Right lobe of liver (tissue), 6 donors: ENCODE results near the gene CFAP161. TPM values are rescaled to one million over a fixed set of nuclear protein-coding genes. Genes with fewer than 3 reads are reported as not detected.

ENCODE experiments used
- ATAC-seq, 4 donors: fragments of 200-7000 bp; cut with Tn5 transposase; one replicate each; pipeline ENCODE4 v1.9.1; 2020; ENCODE audit warnings: mild to moderate bottlenecking in 4 of 4, moderate library complexity in 4 of 4
- DNase-seq, 3 donors: peaks; one replicate each; pipeline ENCODE4 v3.0.0-alpha.2; 2020
- H3K27ac ChIP-seq, 3 donors: fragments of 200-600 bp; one replicate each; pipeline ENCODE4 v1.8.0; 2022
- H3K27me3 ChIP-seq, 2 donors: fragments of 200-600 bp; one replicate each; pipeline ENCODE4 v1.8.0; 2022
- H3K36me3 ChIP-seq, 4 donors: fragments of 200-600 bp; sonication (generic) in 1 of 4; one replicate each; pipeline versions ENCODE4 v1.5.1 to v1.8.0; 2017 to 2022; ENCODE audit warnings: control low read depth in 1 of 4
- H3K4me1 ChIP-seq, 4 donors: fragments of 200-600 bp; sonication (generic) in 1 of 4; one replicate each; pipeline versions ENCODE4 v1.5.1 to v1.8.0; 2017 to 2022; ENCODE audit warnings: control low read depth in 1 of 4
- H3K4me3 ChIP-seq, 3 donors: fragments of 200-600 bp; one replicate each; pipeline ENCODE4 v1.8.0; 2022
- H3K9me3 ChIP-seq, 4 donors: fragments of 200-600 bp; sonication (generic) in 1 of 4; one replicate each; pipeline versions ENCODE4 v1.5.1 to v1.8.0; 2017 to 2022; ENCODE audit warnings: control low read depth in 1 of 4
- POLR2A ChIP-seq: fragments of 450-650 bp; IDR thresholded peaks from one replicate; pipeline ENCODE4 v1.6.1; 2017; ENCODE audit warnings: antibody characterized with exemption, mild to moderate bottlenecking
- WGBS: methylation state at CpG from one replicate; pipeline ENCODE4 v1.1.6; 2018; ENCODE audit warnings: low coverage, low lambda C conversion rate; ENCODE audit not compliant: insufficient coverage; ENCODE audit errors: missing lambda C conversion rate; 5-methylcytosine and 5-hydroxymethylcytosine counted together
- intact Hi-C, 2 donors: fragments of 100-400 bp; cut with DNase I; formaldehyde crosslinking; loops; one replicate each; pipeline versions ENCODE4 v1.11.2 to v1.14.1; 2022
- total RNA-seq, 6 experiments: library from RNA; depleted of rRNA in 2 of 6; stranded (reverse); fragments of >200 nt in 2 of 6; fragmentation: NEBNext Ultra II Directional in 3 of 6; extraction: Animal tissue kit (Norgen Biotek cat#: 25700) in 3 of 6; gene quantifications; one replicate each; pipeline versions ENCODE4 v1.1.0 to v1.2.4, GENCODE V29; 2016 to 2023
- TF ChIP-seq, protein P1 (sequence below), 4 donors: fragments of 200-600 bp in 3 of 4; fragments of 450-650 bp in 1 of 4; IDR thresholded peaks; one replicate each; pipeline versions ENCODE4 v1.5.1 to v1.8.0; 2016 to 2022; ENCODE audit warnings: antibody characterized with exemption in 4 of 4, mild to moderate bottlenecking in 2 of 4
- donor health status: DM: no; HTN: yes; CAD: no.
- donor health status: DM: no; HTN: no; CAD: no.
- donor health status: DM: no; HTN: no; CAD: no.
- donor health status: DM: no; HTN: yes; CAD: no.
- donor health status: DM: no; HTN: yes; CAD: no.

CFAP161 gene
- total RNA-seq, 6 experiments from 2014 or later: 0.25 to 0.42 TPM; not detected in 4

DNA sequence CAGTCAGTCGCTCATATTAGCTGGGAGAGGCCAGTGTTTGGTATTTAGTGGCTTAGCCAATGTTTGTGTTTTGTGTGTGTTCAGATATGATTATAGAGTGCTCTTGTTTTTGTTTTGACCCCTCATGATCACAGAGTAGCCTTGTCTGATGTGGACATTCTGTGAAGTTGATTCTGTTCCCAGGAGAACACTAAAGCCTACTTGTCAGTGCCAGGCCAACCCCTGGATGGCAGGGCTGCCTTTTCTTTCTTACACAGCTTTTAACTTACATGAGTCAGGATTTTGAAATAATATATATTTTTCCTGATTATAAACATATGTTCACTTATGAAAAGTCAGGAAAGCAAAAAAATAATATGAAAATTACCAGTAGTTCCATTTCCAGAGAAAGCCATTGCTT, 11.9 kb downstream of the CFAP161 start:
- no peak for DNase-seq
- H3K27ac ChIP-seq: no peak overlapping the region
- 90% methylated on average over 1 of the region's 1 CpG for WGBS
- H3K4me3 ChIP-seq: no peak overlapping the region
- TF ChIP-seq, protein P1, sequence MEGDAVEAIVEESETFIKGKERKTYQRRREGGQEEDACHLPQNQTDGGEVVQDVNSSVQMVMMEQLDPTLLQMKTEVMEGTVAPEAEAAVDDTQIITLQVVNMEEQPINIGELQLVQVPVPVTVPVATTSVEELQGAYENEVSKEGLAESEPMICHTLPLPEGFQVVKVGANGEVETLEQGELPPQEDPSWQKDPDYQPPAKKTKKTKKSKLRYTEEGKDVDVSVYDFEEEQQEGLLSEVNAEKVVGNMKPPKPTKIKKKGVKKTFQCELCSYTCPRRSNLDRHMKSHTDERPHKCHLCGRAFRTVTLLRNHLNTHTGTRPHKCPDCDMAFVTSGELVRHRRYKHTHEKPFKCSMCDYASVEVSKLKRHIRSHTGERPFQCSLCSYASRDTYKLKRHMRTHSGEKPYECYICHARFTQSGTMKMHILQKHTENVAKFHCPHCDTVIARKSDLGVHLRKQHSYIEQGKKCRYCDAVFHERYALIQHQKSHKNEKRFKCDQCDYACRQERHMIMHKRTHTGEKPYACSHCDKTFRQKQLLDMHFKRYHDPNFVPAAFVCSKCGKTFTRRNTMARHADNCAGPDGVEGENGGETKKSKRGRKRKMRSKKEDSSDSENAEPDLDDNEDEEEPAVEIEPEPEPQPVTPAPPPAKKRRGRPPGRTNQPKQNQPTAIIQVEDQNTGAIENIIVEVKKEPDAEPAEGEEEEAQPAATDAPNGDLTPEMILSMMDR (IDR thresholded peaks at IDR 0.05): no peak
- no peak for TF ChIP-seq POLR2A
- no peaks in the 10 kb centered on the region for H3K4me1 ChIP-seq
- no peaks in the 10 kb centered on the region for H3K27me3 ChIP-seq
- H3K9me3 ChIP-seq: no peaks in the 10 kb centered on the region
- no peaks in the 10 kb centered on the region for H3K36me3 ChIP-seq
- no peak for ATAC-seq
- intact Hi-C loops: no loop called here

DNA sequence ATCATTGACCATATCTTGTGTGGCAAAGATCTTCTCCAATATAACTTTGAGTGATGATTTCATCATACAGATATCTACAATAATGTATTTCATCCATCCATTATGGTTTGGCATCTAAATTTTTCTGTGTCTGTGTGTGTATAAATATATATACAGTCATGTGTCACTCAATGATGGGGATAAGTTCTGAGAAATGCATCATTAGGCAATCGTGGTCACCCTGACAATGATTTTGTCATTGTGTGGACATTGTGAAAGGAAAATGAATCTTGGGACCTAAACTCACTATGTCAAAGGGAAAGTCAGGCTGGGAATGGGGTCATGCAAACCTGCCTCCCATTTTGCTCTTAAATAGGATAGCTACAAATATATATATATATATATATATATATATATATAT, 12.4 kb downstream of the CFAP161 start:
- intact Hi-C loops: no loop called here
- ATAC-seq (no peak), DNase-seq (no peak)
- Histone ChIP-seq H3K27ac (no peak overlapping the region), H3K36me3 (no peaks in the 10 kb centered on the region), H3K27me3 (no peaks in the 10 kb centered on the region), H3K4me3 (no peak overlapping the region), H3K9me3 (no peaks in the 10 kb centered on the region), H3K4me1 (no peaks in the 10 kb centered on the region)
- TF ChIP-seq, protein P1 (IDR thresholded peaks at IDR 0.05): no peak
- no peak for TF ChIP-seq POLR2A
- WGBS: 56% methylated on average over 1 of the region's 1 CpG

DNA sequence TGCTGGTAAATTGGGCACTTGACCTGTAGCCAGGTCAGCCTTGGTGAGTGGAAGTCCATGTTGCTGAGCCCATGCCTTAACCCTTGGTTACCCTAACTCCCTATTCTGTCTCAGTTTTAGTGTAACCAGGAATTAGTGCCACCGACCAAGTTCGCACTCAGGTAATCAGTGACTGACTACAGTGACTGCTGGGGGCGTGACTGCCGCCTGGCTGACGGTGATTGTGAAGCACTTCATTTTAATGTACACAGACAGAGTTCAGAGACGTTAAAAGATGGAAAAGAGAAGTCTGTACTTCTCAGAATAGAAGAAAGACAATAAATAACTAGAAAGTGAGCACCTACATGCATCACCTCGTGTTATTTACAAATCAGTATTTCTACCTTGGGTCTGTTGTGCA, 17.3 kb downstream of the CFAP161 start:
- DNase-seq (no peak), ATAC-seq (no peak)
- H3K36me3 ChIP-seq: no peaks in the 10 kb centered on the region
- no peaks in the 10 kb centered on the region for H3K4me1 ChIP-seq
- H3K9me3 ChIP-seq: no peaks in the 10 kb centered on the region
- no peak overlapping the region for H3K4me3 ChIP-seq
- no peak for TF ChIP-seq POLR2A
- TF ChIP-seq, protein P1 (IDR thresholded peaks at IDR 0.05): no peak
- no peaks in the 10 kb centered on the region for H3K27me3 ChIP-seq
- H3K27ac ChIP-seq: no peak overlapping the region
- 80% methylated on average over 7 of the region's 7 CpGs for WGBS
- intact Hi-C loops: no loop called here

DNA sequence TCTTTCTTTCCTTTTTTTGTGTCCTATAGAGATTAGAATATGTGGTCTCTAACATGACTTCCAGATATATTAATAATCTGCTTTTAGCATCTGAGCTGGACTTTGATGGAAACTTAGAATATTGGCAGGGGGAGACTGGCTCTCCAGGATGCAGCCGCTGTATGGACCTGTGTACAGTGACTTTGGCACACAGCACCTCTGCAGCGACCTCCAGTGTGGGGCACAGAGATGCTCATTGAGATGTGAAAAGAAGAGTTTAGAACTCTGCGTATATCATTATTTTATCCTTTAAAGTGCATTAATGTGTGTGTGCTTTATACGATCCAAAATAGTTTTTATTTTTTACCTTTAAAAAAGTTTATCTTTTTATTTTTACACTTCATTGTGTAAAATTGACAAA, 18.3 kb downstream of the CFAP161 start:
- Histone ChIP-seq H3K4me3 (no peak overlapping the region), H3K27ac (no peak overlapping the region), H3K27me3 (no peaks in the 10 kb centered on the region), H3K36me3 (no peaks in the 10 kb centered on the region), H3K9me3 (no peaks in the 10 kb centered on the region), H3K4me1 (no peaks in the 10 kb centered on the region)
- DNase-seq: no peak
- 68% methylated on average over 4 of the region's 4 CpGs for WGBS
- intact Hi-C loops: no loop called here
- ATAC-seq: no peak
- TF ChIP-seq, protein P1 (IDR thresholded peaks at IDR 0.05): no peak
- TF ChIP-seq POLR2A: no peak

- intact Hi-C loops: no loop called here
- TF ChIP-seq POLR2A: no peak
- TF ChIP-seq, protein P1 (IDR thresholded peaks at IDR 0.05): no peak
- WGBS: 91% methylated on average over 4 of the region's 4 CpGs
- DNase-seq (no peak), ATAC-seq (no peak)
- Histone ChIP-seq H3K27ac (no peak overlapping the region), H3K4me1 (no peaks in the 10 kb centered on the region), H3K27me3 (no peaks in the 10 kb centered on the region), H3K36me3 (no peaks in the 10 kb centered on the region), H3K9me3 (no peaks in the 10 kb centered on the region), H3K4me3 (no peak overlapping the region)
Observed at GRCh38 chr15:81152799-81153198, 18.7 kb downstream of the CFAP161 start.
